Astrocyte (in vitro differentiated cells and primary cell): ENCODE data around the gene NCOA3. TPM values are rescaled to one million over a fixed set of nuclear protein-coding genes. Genes with fewer than 3 reads are reported as not detected.

Experiments used
- DNase-seq: peaks from one replicate; pipeline ENCODE4 v3.0.0-alpha.2; 2010; ENCODE audit warnings: low read depth
- FAIRE-seq: peaks from 2 replicates; lab custom pipeline; 2011; peaks lifted over from hg19 to GRCh38; lab: Jason Lieb, UNC
- H2AFZ ChIP-seq: 2 replicates; pipeline ENCODE4 v1.6.0; 2012; ENCODE audit warnings: low read depth, low read length, inconsistent platforms
- H3K27ac ChIP-seq: 2 replicates; pipeline ENCODE4 v1.5.1; 2011; ENCODE audit warnings: low read depth, low read length, inconsistent platforms
- H3K27me3 ChIP-seq: 2 replicates; pipeline ENCODE4 v1.6.0; 2011; ENCODE audit warnings: low read length, inconsistent platforms; ENCODE audit not compliant: insufficient read depth
- H3K36me3 ChIP-seq: 2 replicates; pipeline ENCODE4 v1.5.1; 2011; ENCODE audit warnings: low read length, inconsistent platforms; ENCODE audit not compliant: insufficient read depth
- H3K4me1 ChIP-seq: 2 replicates; pipeline ENCODE4 v1.5.1; 2011; ENCODE audit warnings: low read length, inconsistent platforms; ENCODE audit not compliant: insufficient read depth
- H3K4me2 ChIP-seq: 2 replicates; pipeline ENCODE4 v1.6.0; 2012; ENCODE audit warnings: low read length, inconsistent platforms
- H3K4me3 ChIP-seq: 2 replicates; pipeline ENCODE4 v1.5.1; 2011; ENCODE audit warnings: low read depth, mild to moderate bottlenecking, low read length, inconsistent platforms; ENCODE audit not compliant: insufficient read depth
- H3K79me2 ChIP-seq: 2 replicates; pipeline ENCODE4 v1.6.0; 2012; ENCODE audit warnings: mild to moderate bottlenecking, low read length, inconsistent platforms; ENCODE audit not compliant: insufficient read depth
- H3K9ac ChIP-seq: 2 replicates; pipeline ENCODE4 v1.6.0; 2012; ENCODE audit warnings: mild to moderate bottlenecking, low read length, inconsistent platforms
- H3K9me3 ChIP-seq: 2 replicates; pipeline ENCODE4 v1.5.1; 2012; ENCODE audit warnings: low read depth, mild to moderate bottlenecking, low read length, inconsistent platforms; ENCODE audit not compliant: insufficient read depth
- H4K20me1 ChIP-seq: 2 replicates; pipeline ENCODE4 v1.6.0; 2012; ENCODE audit warnings: low read length, inconsistent platforms; ENCODE audit not compliant: insufficient read depth
- H3K27ac Mint-ChIP-seq: one replicate; pipeline ENCODE4 v1.8.0; 2021; ENCODE audit warnings: mild to moderate bottlenecking, mixed read lengths; ENCODE audit not compliant: unreplicated experiment
- H3K27me3 Mint-ChIP-seq: one replicate; pipeline ENCODE4 v1.8.0; 2021; ENCODE audit warnings: low read depth, mixed read lengths; ENCODE audit not compliant: unreplicated experiment
- H3K36me3 Mint-ChIP-seq: one replicate; pipeline ENCODE4 v1.8.0; 2021; ENCODE audit warnings: low read depth, mixed read lengths; ENCODE audit not compliant: unreplicated experiment
- H3K4me1 Mint-ChIP-seq: one replicate; pipeline ENCODE4 v1.8.0; 2021; ENCODE audit warnings: low read depth, mixed read lengths; ENCODE audit not compliant: unreplicated experiment
- H3K4me3 Mint-ChIP-seq: one replicate; pipeline ENCODE4 v1.8.0; 2021; ENCODE audit warnings: mild to moderate bottlenecking, moderate library complexity, mixed read lengths; ENCODE audit not compliant: unreplicated experiment
- H3K9me3 Mint-ChIP-seq: one replicate; pipeline ENCODE4 v1.8.0; 2021; ENCODE audit warnings: mild to moderate bottlenecking, mixed read lengths; ENCODE audit not compliant: unreplicated experiment
- EZH2 ChIP-seq: IDR thresholded peaks from 2 replicates; pipeline ENCODE4 v1.6.1; 2012; ENCODE audit warnings: mild to moderate bottlenecking, low read length, inconsistent platforms; ENCODE audit not compliant: insufficient read depth
- total RNA-seq: library from RNA; stranded (reverse); gene quantifications from 2 replicates; pipeline ENCODE4 v1.2.1, GENCODE V29; 2021
- TF ChIP-seq, protein P1 (sequence below): IDR thresholded peaks from 2 replicates; pipeline ENCODE4 v1.5.1; 2011; ENCODE audit warnings: low read depth, mild to moderate bottlenecking, inconsistent platforms, low read length, moderate library complexity; ENCODE audit not compliant: insufficient read depth

The NCOA3 gene
- total RNA-seq, 1 donor from 2014 or later, result 30.5 TPM

DNA sequence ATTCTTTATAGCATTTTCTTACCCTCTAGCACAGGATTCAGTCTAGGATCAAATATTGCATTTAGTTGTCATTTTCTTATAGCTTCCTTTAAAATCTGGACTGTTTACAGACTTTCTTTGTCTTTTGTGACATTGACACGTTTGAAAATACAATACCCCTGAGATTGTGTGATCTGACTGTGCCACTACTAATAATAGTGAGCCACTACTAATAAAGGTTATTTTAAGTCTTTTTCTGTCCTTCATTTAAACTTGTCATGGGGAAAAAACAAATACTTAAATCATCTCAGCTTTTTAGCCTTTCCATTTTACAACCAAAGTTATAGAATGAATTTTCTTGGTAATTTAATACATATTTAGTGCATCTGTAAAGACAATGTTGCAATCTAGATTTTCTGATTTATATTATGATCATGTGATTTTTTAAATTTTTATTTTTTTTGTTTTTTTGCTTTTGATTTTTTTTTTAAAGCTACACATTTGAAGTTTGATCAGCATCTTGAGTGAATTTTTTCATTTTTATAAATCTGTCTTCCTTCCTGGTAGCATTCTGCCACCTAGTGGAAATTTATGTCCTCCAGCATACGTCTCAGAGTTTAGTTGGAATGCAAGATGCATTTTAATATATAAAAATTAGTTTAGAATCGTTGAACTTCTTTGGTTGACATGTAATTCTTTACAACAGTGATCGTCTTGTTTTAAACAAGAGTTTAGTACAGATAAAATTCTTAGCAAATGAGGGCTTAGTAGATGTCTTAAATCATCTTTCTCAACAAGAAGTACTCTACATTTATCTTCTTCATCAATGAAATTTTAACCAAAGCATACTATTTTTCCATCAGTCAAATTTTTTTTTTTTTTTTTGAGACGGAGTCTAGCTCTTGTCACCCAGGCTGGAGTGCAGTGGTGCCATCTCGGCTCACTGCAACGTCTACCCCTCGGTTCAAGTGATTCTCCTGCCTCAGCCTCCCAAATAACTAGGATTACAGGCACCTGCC lies 119.4 kb downstream of the NCOA3 start:
- Histone ChIP-seq H3K27me3 (no peaks in the 10 kb centered on the region), H3K4me3 (no peak overlapping the region), H3K9ac (no peak overlapping the region), H3K9me3 (no peaks in the 10 kb centered on the region), H2AFZ (no peak overlapping the region), H4K20me1 (no peaks in the 10 kb centered on the region), H3K4me2 (no peak overlapping the region), H3K79me2 (peaks cover 6% of the 10 kb centered on the region), H3K4me1 (no peaks in the 10 kb centered on the region), H3K27ac (no peak overlapping the region), H3K36me3 (no peaks in the 10 kb centered on the region)
- TF ChIP-seq, protein P1, sequence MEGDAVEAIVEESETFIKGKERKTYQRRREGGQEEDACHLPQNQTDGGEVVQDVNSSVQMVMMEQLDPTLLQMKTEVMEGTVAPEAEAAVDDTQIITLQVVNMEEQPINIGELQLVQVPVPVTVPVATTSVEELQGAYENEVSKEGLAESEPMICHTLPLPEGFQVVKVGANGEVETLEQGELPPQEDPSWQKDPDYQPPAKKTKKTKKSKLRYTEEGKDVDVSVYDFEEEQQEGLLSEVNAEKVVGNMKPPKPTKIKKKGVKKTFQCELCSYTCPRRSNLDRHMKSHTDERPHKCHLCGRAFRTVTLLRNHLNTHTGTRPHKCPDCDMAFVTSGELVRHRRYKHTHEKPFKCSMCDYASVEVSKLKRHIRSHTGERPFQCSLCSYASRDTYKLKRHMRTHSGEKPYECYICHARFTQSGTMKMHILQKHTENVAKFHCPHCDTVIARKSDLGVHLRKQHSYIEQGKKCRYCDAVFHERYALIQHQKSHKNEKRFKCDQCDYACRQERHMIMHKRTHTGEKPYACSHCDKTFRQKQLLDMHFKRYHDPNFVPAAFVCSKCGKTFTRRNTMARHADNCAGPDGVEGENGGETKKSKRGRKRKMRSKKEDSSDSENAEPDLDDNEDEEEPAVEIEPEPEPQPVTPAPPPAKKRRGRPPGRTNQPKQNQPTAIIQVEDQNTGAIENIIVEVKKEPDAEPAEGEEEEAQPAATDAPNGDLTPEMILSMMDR, result peak; percentile 87
- TF ChIP-seq EZH2, result no peak
- Mint-ChIP-seq H3K9me3 (no peaks in the 10 kb centered on the region), H3K4me3 (no peak overlapping the region), H3K27ac (no peak overlapping the region), H3K4me1 (no peaks in the 10 kb centered on the region), H3K27me3 (no peaks in the 10 kb centered on the region), H3K36me3 (peaks cover 6% of the 10 kb centered on the region)
- DNase-seq, result peak; percentile 49
- FAIRE-seq, result no peak

DNA sequence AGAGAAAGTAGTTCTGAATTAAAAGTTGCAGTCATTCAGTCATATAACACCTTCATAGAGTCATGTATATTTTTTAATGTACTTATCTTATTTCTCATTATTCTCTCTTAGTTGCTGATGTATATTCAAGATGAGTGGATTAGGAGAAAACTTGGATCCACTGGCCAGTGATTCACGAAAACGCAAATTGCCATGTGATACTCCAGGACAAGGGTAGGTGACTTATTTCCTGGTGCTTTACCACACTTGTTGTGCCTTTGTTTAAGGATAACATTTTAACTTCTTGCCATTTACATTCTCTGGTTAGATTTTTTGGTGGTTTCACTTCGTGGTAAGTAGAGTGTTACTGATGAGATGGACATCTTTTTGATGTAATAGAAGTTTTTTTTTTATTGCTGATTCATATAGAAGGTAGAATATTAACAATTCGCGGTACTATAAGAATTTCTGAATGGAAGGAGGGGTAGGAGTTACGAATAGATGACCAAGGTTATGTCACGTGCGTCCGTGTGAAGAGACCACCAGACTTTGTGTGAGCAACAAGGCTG lies 120.5 kb downstream of the NCOA3 start:
- H3K4me3 ChIP-seq, result no peak overlapping the region
- H2AFZ ChIP-seq, result no peak overlapping the region
- no peaks in the 10 kb centered on the region for H3K9me3 ChIP-seq
- H3K4me3 Mint-ChIP-seq, result no peak overlapping the region
- no peaks in the 10 kb centered on the region for H3K4me1 ChIP-seq
- no peak overlapping the region for H3K27ac ChIP-seq
- no peak overlapping the region for H3K9ac ChIP-seq
- no peak for DNase-seq
- no peak for TF ChIP-seq EZH2
- TF ChIP-seq, protein P1, result no peak
- H3K36me3 Mint-ChIP-seq, result peaks cover 6% of the 10 kb centered on the region
- no peak overlapping the region for H3K4me2 ChIP-seq
- no peak overlapping the region for H3K27ac Mint-ChIP-seq
- H3K27me3 Mint-ChIP-seq, result no peaks in the 10 kb centered on the region
- H3K36me3 ChIP-seq, result no peaks in the 10 kb centered on the region
- FAIRE-seq, result no peak
- no peaks in the 10 kb centered on the region for H3K27me3 ChIP-seq
- H4K20me1 ChIP-seq, result no peaks in the 10 kb centered on the region
- H3K9me3 Mint-ChIP-seq, result no peaks in the 10 kb centered on the region
- H3K4me1 Mint-ChIP-seq, result no peaks in the 10 kb centered on the region
- peaks cover 5% of the 10 kb centered on the region for H3K79me2 ChIP-seq
